GM18498 (cell line): ENCODE data around the gene TMPRSS15.

Experiments
- ATAC-seq: cut with Tn5 transposase; IDR thresholded peaks from one replicate; pipeline ENCODE4 v1.9.1; 2021; ENCODE audit warnings: mild to moderate bottlenecking, moderate library complexity; ENCODE audit not compliant: unreplicated experiment

Gene TMPRSS15

DNA sequence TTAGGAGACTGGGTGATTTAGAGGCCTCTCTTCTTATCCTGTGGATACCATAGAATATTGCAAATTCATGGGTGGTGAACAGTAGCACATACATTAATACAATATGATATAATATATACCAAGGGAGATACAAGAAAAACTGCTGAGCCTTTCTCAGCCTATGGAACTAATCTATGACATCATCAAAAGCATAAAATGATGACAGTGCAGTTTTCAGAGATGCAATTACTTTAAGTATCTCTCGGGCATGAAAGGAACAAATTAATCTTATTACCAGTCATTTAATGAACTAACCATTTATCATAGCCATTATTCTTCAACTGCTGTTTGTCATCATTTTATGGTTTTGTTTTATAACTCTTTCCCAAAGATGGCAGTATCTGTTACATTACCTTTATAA is 155.4 kb downstream of the TMPRSS15 start:
- no peak for ATAC-seq

DNA sequence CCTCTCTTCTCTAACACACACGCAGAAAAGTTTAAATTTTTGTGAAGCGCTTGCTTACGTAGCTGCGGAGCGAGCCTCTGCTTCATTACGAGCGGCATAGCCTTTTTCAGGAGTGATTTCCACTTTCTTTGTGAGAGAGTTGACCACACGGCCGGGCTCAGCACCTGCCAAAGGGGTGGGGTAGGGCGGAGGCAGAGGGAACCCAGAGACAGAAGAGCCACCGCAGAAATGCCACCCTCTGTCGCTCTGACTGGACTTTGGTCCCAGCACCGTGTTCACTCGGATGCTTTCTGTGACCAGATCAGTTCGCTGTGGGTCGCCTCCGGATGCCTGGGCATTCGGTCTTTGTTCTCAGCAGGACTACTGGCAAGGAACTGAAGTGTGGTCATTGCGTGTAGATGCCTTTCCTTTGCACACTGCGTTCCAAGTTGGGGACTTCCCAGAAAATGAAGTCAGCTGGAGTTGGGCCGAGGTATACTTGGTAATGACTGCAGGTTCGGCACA is 158.1 kb downstream of the TMPRSS15 start:
- no peak for ATAC-seq

DNA sequence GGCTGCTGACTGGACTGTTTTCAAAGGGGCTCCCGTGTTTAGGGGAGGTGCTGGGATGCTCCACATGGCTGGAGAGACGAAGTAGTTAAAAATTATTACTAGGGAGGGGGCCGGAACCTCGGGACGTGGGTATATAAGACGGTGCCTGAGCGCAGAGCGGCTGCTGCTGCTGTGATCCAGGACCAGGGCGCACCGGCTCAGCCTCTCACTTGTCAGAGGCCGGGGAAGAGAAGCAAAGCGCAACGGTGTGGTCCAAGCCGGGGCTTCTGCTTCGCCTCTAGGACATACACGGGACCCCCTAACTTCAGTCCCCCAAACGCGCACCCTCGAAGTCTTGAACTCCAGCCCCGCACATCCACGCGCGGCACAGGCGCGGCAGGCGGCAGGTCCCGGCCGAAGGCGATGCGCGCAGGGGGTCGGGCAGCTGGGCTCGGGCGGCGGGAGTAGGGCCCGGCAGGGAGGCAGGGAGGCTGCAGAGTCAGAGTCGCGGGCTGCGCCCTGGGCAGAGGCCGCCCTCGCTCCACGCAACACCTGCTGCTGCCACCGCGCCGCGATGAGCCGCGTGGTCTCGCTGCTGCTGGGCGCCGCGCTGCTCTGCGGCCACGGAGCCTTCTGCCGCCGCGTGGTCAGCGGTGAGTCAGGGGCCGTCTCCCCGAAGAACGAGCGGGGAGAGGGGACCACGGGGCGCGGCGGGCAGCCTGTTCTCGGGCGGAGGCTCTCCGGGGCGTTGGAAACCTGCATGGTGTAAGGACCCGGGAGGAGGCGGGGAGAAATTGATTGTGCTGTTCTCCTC is 158.7 kb downstream of the TMPRSS15 start, which contains the start of gene CHODL:
CHODL (plus strand) TSS at position 163 of the 793 bp plus-strand sequence; CDS start at position 554, 391 bp downstream.
- ATAC-seq = no peak

DNA sequence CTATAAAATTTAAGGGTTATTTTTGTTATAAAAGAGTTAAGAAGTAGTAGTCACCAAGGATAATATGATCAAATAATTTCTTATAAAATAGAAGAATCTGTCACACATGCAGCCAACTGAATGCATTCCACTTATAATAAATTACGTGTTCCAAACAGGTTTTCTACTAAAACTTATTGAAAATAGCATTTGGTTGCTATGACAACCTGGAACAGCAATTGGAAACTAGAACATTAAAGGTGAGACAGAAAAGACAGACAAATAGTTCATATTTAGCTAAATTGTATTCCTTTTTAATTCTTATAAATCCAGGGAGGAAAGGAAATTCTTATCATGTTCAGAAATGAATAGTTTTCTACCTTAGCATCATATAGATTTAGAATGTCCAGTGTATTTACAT is 168.0 kb downstream of the TMPRSS15 start:
- ATAC-seq = no peak

DNA sequence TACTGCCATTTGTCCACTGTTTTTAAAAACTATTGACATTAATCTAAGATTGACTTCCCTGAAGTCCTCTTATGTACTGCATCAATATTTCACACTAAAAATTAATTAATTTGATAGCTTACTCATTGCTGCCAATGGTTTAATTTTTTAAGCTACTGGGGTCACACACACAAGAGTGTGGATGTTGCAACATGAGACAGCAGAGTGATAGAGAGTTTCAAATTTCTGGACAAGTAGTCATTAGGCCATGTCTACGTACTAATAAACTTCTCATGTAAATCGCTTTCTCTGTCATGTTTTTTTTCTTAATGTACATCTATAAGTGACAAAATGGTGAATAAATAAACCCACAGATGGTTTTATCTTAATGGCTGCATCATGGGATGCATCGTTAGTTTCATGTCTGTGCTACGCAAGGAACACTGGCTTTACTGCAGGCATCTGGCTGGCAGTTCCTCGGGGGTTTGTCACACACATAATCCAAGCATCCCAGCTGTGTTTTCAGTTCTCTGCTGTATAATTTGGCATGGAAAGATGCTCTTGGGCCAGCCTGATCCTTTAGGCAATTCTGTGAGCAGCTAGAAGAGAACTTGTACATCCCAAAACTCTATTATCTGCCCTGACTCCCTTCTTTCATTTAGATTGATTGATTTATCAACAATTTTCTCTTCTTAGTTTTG is 175.4 kb downstream of the TMPRSS15 start:
- no peak for ATAC-seq

DNA sequence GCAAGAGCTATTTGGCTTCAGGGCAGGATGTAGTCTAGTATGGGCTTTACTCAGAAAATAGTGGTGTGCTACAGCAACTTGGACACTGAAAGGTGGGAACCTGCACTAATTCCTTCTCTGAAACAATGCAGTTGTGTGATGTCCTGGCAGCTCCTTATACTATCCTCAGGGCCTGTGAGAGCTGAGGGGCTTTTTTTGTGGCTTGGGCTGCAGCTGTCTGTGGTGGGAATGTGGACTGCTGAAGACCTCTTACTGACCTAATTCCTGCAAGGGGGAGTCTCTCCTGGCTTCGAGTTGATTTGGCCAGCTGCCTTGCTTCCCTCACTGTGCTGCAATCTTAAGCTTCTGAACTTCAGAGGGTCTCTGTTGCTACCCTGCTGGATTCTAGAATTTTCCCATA is 181.2 kb downstream of the TMPRSS15 start:
- no peak for ATAC-seq

DNA sequence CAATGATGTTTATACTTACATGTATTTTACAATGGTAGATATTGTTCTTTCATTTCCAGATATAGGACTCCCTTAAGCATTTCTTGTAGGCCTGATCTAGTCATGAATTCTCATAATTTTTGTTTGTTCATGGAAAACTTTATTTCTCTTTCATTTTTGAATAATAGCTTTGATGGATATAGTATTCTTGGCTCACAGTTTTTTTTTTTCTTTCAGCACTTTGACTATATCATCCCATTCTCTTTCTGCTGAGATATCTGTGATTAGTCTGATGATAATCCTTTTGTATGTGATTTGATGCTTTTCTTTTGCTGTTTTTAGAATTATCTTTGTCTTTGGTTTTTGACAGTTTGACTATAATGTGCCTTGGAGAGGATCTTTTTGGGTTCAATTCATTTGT is 183.1 kb downstream of the TMPRSS15 start:
- ATAC-seq = no peak
